ENCODE data around the gene SLC27A2. TPM values are rescaled to one million over a fixed set of nuclear protein-coding genes. Genes with fewer than 3 reads are reported as not detected.

Gene SLC27A2
- total RNA-seq, 1 experiment from 2014 or later: 0.77 TPM

DNA sequence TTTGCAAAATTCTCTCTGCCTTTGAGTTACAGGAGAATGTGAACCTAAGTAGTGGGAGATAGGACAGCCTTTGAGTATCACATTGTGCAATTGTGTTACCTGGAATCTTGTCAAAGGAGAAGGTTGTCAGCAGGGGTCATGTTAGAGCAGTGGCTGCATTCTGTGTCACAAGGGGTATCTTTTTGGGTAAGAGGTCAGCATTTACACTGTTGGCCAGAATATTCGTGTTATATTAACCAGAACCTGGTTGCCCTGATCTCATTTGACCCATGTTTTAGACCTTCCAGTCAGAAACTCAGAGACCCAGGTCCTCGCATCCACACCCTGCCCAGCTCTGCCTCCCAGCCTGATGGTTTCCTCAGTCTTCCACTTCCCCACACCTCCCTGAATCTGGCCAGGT is 56.3 kb downstream of the SLC27A2 start:
- CTCF ChIA-PET: no interaction called here
- intact Hi-C loops (cut with micrococcal nuclease; ENCODE audit: unreplicated experiment): no loop called here
- BruUV-seq (replicated peaks): no TSS peak
- TF ChIP-seq EZH2 (IDR thresholded peaks at IDR 0.05; ENCODE audit: borderline replicate concordance, low read depth, low read length, poor library complexity, severe bottlenecking) (no peak), CTCF (conservative IDR thresholded peaks at IDR 0.05; ENCODE audit: low read depth, low read length) (no peak)
- DNase-seq (ENCODE audit: low spot score): no peak
- no peaks in the 10 kb centered on the region for H3K27me3 ChIP-seq (replicated peaks; ENCODE audit: insufficient read depth, low read depth, low read length, poor library complexity)
- POLR2A ChIA-PET (ENCODE audit: low non-redundant PET): no interaction called here
- no peaks in the 10 kb centered on the region for H3K9me3 ChIP-seq (ENCODE audit: low read depth, low read length, poor library complexity, severe bottlenecking)
- peaks cover 5% of the 10 kb centered on the region for H3K4me1 ChIP-seq (ENCODE audit: insufficient read depth, low read length, poor library complexity, severe bottlenecking)
- H3K4me3 ChIP-seq (ENCODE audit: low read depth, low read length, poor library complexity, severe bottlenecking): no peak overlapping the region
- no peak overlapping the region for H3K27ac ChIP-seq (ENCODE audit: low read depth, low read length, poor library complexity, severe bottlenecking)
- no peaks in the 10 kb centered on the region for H3K36me3 ChIP-seq (ENCODE audit: insufficient read depth, low read length, poor library complexity, severe bottlenecking)

DNA sequence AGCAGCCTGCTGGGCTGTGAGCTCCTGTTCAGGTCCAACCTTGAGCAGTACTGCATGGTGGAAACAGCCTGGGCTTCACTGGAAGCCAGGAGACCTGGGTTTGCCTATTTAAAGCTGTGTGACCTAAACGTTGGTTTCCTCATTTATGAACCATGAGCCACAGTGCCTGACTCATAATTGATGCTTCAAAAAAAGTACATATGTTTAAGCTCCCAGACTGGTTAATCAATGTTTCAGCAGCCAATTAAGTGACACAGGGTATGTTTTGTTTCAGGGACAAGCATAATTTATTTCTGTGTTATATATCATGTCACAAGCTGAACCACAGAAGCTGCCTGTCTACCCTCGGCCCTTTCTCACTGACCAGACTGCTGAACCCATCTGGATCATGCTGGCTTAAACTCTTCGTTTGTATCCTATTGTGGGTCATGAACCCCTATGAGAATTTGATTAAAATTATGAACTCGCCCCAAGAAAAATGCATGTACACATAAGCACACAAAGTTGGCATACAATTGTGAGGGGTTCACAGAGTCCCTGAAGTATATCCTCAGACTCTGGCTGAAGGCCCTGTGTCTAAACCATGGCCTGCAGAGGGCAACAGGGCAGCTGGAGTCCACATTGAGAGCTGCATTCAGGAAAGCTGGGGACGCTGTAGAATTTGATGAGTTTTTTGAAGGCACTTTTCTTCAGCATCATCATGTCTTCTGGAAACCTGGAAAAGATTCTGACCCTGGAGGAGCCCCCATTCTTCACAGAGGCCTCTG is 59.9 kb downstream of the SLC27A2 start:
- H3K27me3 ChIP-seq (replicated peaks; ENCODE audit: insufficient read depth, low read depth, low read length, poor library complexity): no peaks in the 10 kb centered on the region
- no peak for DNase-seq (ENCODE audit: low spot score)
- H3K4me1 ChIP-seq (ENCODE audit: insufficient read depth, low read length, poor library complexity, severe bottlenecking): no peaks in the 10 kb centered on the region
- ChIA-PET CTCF (no interaction called here), POLR2A (ENCODE audit: low non-redundant PET) (interaction anchor here (0.6 kb wide), 1 partner anchor 112 kb away, joined by 5 read pairs; no protein-coding TSS in a partner anchor)
- intact Hi-C loops (cut with micrococcal nuclease; ENCODE audit: unreplicated experiment): no loop called here
- no TSS peak for BruUV-seq (replicated peaks)
- H3K4me3 ChIP-seq (ENCODE audit: low read depth, low read length, poor library complexity, severe bottlenecking): no peak overlapping the region
- H3K36me3 ChIP-seq (ENCODE audit: insufficient read depth, low read length, poor library complexity, severe bottlenecking): no peaks in the 10 kb centered on the region
- H3K27ac ChIP-seq (ENCODE audit: low read depth, low read length, poor library complexity, severe bottlenecking): no peak overlapping the region
- TF ChIP-seq EZH2 (IDR thresholded peaks at IDR 0.05; ENCODE audit: borderline replicate concordance, low read depth, low read length, poor library complexity, severe bottlenecking) (no peak), CTCF (conservative IDR thresholded peaks at IDR 0.05; ENCODE audit: low read depth, low read length) (no peak)
- H3K9me3 ChIP-seq (ENCODE audit: low read depth, low read length, poor library complexity, severe bottlenecking): no peaks in the 10 kb centered on the region

GRCh38 chr15:50244153-50244552 is 62.2 kb downstream of the SLC27A2 start:
- no peak for TF ChIP-seq EZH2 (IDR thresholded peaks at IDR 0.05; ENCODE audit: borderline replicate concordance, low read depth, low read length, poor library complexity, severe bottlenecking)
- no peak for TF ChIP-seq CTCF (conservative IDR thresholded peaks at IDR 0.05; ENCODE audit: low read depth, low read length)
- intact Hi-C loops (cut with micrococcal nuclease; ENCODE audit: unreplicated experiment): no loop called here
- Histone ChIP-seq H3K4me3 (ENCODE audit: low read depth, low read length, poor library complexity, severe bottlenecking) (no peak overlapping the region), H3K4me1 (ENCODE audit: insufficient read depth, low read length, poor library complexity, severe bottlenecking) (no peaks in the 10 kb centered on the region), H3K36me3 (ENCODE audit: insufficient read depth, low read length, poor library complexity, severe bottlenecking) (no peaks in the 10 kb centered on the region), H3K27ac (ENCODE audit: low read depth, low read length, poor library complexity, severe bottlenecking) (no peak overlapping the region), H3K9me3 (ENCODE audit: low read depth, low read length, poor library complexity, severe bottlenecking) (no peaks in the 10 kb centered on the region), H3K27me3 (replicated peaks; ENCODE audit: insufficient read depth, low read depth, low read length, poor library complexity) (no peaks in the 10 kb centered on the region)
- ChIA-PET POLR2A (ENCODE audit: low non-redundant PET) (no interaction called here), CTCF (no interaction called here)
- DNase-seq (ENCODE audit: low spot score): no peak
- BruUV-seq (replicated peaks): no TSS peak
